ENCODE measurements around the gene HSPD1. TPM values are rescaled to one million over a fixed set of nuclear protein-coding genes. Genes with fewer than 3 reads are reported as not detected.
A peak's percentile ranks its signal among the peaks of the same experiment; 100 is the strongest.

The HSPD1 gene
- total and polyA plus RNA-seq, 2 of the 13 experiments (the other 11 are each of a cell fraction or from before 2014, with no cell fraction given), result 685 to 2,610 TPM

- no TSS peak for BruUV-seq (replicated peaks)
- no peak for ATAC-seq
- Histone ChIP-seq H3K9ac (ENCODE audit: insufficient read depth, low read depth, low read length) (no peak overlapping the region), H3K4me2 (ENCODE audit: low read depth, low read length) (no peak overlapping the region), H3K4me1 (ENCODE audit: insufficient read depth, low read length) (0 out of 2 replicates have a peak, but pooled peaks cover 1% of the 10 kb centered on the region), H3K9me3 (ENCODE audit: low read length) (no peaks in the 10 kb centered on the region), H4K20me1 (ENCODE audit: insufficient read depth, low read length) (no peaks in the 10 kb centered on the region), H3K36me3 (replicated peaks in 1 of 2; ENCODE audit: control insufficient read depth in 1 of 2, insufficient read depth in 2 of 2, low read length in 2 of 2) (peaks cover 22 to 59% of the 10 kb centered on the region in 2 experiments), H3K27me3 (ENCODE audit: control insufficient read depth in 1 of 2, insufficient read depth in 2 of 2, low read length in 2 of 2) (no peaks in the 10 kb centered on the region), H3K27ac (ENCODE audit: extremely low read length, insufficient read depth, low read length) (no peak overlapping the region), H2AFZ (ENCODE audit: low read length) (no peak overlapping the region), H3K79me2 (ENCODE audit: insufficient read depth, low read length) (peaks cover 13% of the 10 kb centered on the region), H3K4me3 (replicated peaks in 1 of 3; ENCODE audit: insufficient read depth in 1 of 3, low read depth in 2 of 3, low read length in 3 of 3) (no peak overlapping the region)
- WGBS (ENCODE audit: low lambda C conversion rate), result 100% methylated on average over 1 of the region's 1 CpG
- TF ChIP-seq MAFF (IDR thresholded peaks at IDR 0.05; ENCODE audit: low read depth, low read length) (peak; percentile 92), ZEB1 (IDR thresholded peaks at IDR 0.05; ENCODE audit: insufficient replicate concordance, low read depth) (no peak), HDAC2 (CRISPR knock-in tag; IDR thresholded peaks at IDR 0.05) (no peak), MAFK (conservative IDR thresholded peaks at IDR 0.05 in 1 of 2, IDR thresholded peaks at IDR 0.05 in 1 of 2; ENCODE audit: low read length in 2 of 2) (peak; percentile 95 to 96), YY1 (IDR thresholded peaks at IDR 0.05; ENCODE audit: insufficient read depth, insufficient replicate concordance, low read depth, low read length) (no peak)
- FAIRE-seq, result no peak
- ChIA-PET POLR2A (interaction anchor here (0.9 to 7.4 kb wide), 3 partner anchors 12 to 36 kb away, joined by 4 to 41 read pairs (median 11); partner anchors contain the start of genes COQ10B, HSPD1 and HSPE1), CTCF (ENCODE audit: low intra/inter-chr PET ratio, low total read pairs) (no interaction called here)
- intact Hi-C loops (cut with micrococcal nuclease; ENCODE audit: unreplicated experiment), result no loop called here
- DNase-seq (ENCODE audit: low spot score), result no peak
- in situ Hi-C loops (cut with HindIII; ENCODE audit: extremely low pct_ligation_motif_present, low pct_unique_long_range_greater_than_20kb), result no loop called here
Measured at GRCh38 chr2:197464175-197464574, 35.5 kb downstream of the HSPD1 start.

GRCh38 chr2:197461057-197461456 is 38.6 kb downstream of the HSPD1 start:
- Histone ChIP-seq H3K9ac (ENCODE audit: insufficient read depth, low read depth, low read length) (no peak overlapping the region), H3K4me2 (ENCODE audit: low read depth, low read length) (no peak overlapping the region), H3K27me3 (ENCODE audit: control insufficient read depth in 1 of 2, insufficient read depth in 2 of 2, low read length in 2 of 2) (no peaks in the 10 kb centered on the region), H3K27ac (ENCODE audit: extremely low read length, insufficient read depth, low read length) (no peak overlapping the region), H3K9me3 (ENCODE audit: low read length) (no peaks in the 10 kb centered on the region), H3K4me3 (replicated peaks in 1 of 3; ENCODE audit: insufficient read depth in 1 of 3, low read depth in 2 of 3, low read length in 3 of 3) (no peak overlapping the region), H3K36me3 (replicated peaks in 1 of 2; ENCODE audit: control insufficient read depth in 1 of 2, insufficient read depth in 2 of 2, low read length in 2 of 2) (peaks cover 17 to 40% of the 10 kb centered on the region in 2 experiments), H3K79me2 (ENCODE audit: insufficient read depth, low read length) (peaks cover 38% of the 10 kb centered on the region), H3K4me1 (ENCODE audit: insufficient read depth, low read length) (0 out of 2 replicates have a peak, but pooled peaks cover 12% of the 10 kb centered on the region), H4K20me1 (ENCODE audit: insufficient read depth, low read length) (no peaks in the 10 kb centered on the region; the same call in 1 of the 2 replicates), H2AFZ (ENCODE audit: low read length) (no peak overlapping the region)
- TF ChIP-seq GATAD1 (CRISPR knock-in tag; IDR thresholded peaks at IDR 0.05) (no peak), ZNF557 (CRISPR knock-in tag; IDR thresholded peaks at IDR 0.05) (no peak), DMAP1 (CRISPR knock-in tag; IDR thresholded peaks at IDR 0.05) (no peak), GABPB1 (CRISPR knock-in tag; IDR thresholded peaks at IDR 0.05) (no peak), ATF1 (CRISPR knock-in tag; IDR thresholded peaks at IDR 0.05) (no peak), ZBTB2 (CRISPR knock-in tag; IDR thresholded peaks at IDR 0.05; ENCODE audit: low read depth) (no peak), RFX1 (IDR thresholded peaks at IDR 0.05) (no peak), NR3C1 (CRISPR knock-in tag; IDR thresholded peaks at IDR 0.05) (no peak)
- POLR2A ChIA-PET, result interaction anchor here (0.8 to 1.9 kb wide), 3 partner anchors 8 to 26 kb away, joined by 3 to 9 read pairs (median 3); partner anchors contain the start of genes COQ10B and SF3B1
- FAIRE-seq, result no peak
- in situ Hi-C loops (cut with HindIII; ENCODE audit: extremely low pct_ligation_motif_present, low pct_unique_long_range_greater_than_20kb) (no loop called here), intact Hi-C loops (cut with micrococcal nuclease; ENCODE audit: unreplicated experiment) (no loop called here)
- BruUV-seq (replicated peaks), result no TSS peak
- 95% methylated on average over 2 of the region's 2 CpGs for WGBS (ENCODE audit: low lambda C conversion rate)
- CTCF ChIA-PET (ENCODE audit: low intra/inter-chr PET ratio, low total read pairs), result no interaction called here
- no peak for ATAC-seq
- DNase-seq (ENCODE audit: low spot score), result no peak
